Adrenal gland (tissue), 12 donors: ENCODE data around the gene ZRANB1. TPM values are rescaled to one million over a fixed set of nuclear protein-coding genes. Genes with fewer than 3 reads are reported as not detected.

ENCODE experiments used
- DNase-seq, 7 donors: peaks; one replicate each; pipeline ENCODE4 v3.0.0-alpha.2; 2019 to 2020
- H3K27ac ChIP-seq, 5 donors: fragments of 200-600 bp; sonication (generic) in 4 of 5; 1 replicate in 3 of 5; 2 replicates in 2 of 5; pipeline versions ENCODE4 v1.5.1 to v1.8.0; 2016 to 2020; ENCODE audit warnings: mild to moderate bottlenecking in 1 of 5
- H3K27me3 ChIP-seq: fragments of 200-600 bp; 2 replicates; pipeline ENCODE4 v1.8.0; 2021
- H3K36me3 ChIP-seq, 2 donors: fragments of 200-600 bp; replicated peaks in 1 of 2; 1 replicate in 1 of 2; 2 replicates in 1 of 2; pipeline versions ENCODE4 v1.5.1 to v1.8.0; 2018 to 2022
- H3K4me1 ChIP-seq, 2 donors: fragments of 200-600 bp; replicated peaks in 1 of 2; 1 replicate in 1 of 2; 2 replicates in 1 of 2; pipeline versions ENCODE4 v1.5.1 to v1.8.0; 2018 to 2021
- H3K4me3 ChIP-seq, 4 donors: fragments of 200-600 bp; sonication (generic) in 3 of 4; one replicate each; pipeline ENCODE4 v1.5.1; 2016 to 2018
- H3K9me3 ChIP-seq, 3 donors: fragments of 200-600 bp; sonication (generic) in 1 of 3; replicated peaks in 1 of 3; 1 replicate in 2 of 3; 2 replicates in 1 of 3; pipeline versions ENCODE4 v1.5.1 to v1.8.0; 2016 to 2021
- CTCF ChIP-seq, 6 experiments: fragments of 450-650 bp in 4 of 6; fragments of 200-600 bp in 2 of 6; sonication (generic) in 1 of 6; IDR thresholded peaks; 1 replicate in 5 of 6; 2 replicates in 1 of 6; pipeline versions ENCODE4 v1.5.1 to v1.8.0; 2016 to 2021; ENCODE audit warnings: antibody characterized with exemption in 6 of 6, mild to moderate bottlenecking in 2 of 6, moderate library complexity in 1 of 6
- POLR2A ChIP-seq, 2 donors: fragments of 450-650 bp; IDR thresholded peaks; one replicate each; pipeline ENCODE4 v1.6.1; 2017; ENCODE audit warnings: antibody characterized with exemption in 2 of 2, mild to moderate bottlenecking in 2 of 2, moderate library complexity in 1 of 2
- WGBS, 4 donors: extraction: QIAGEN DNeasy Blood & Tissue Kit in 2 of 4; methylation state at CpG; one replicate each; pipeline versions ENCODE4 v1.1.5 to v1.1.7; 2013 to 2017; 5-methylcytosine and 5-hydroxymethylcytosine counted together
- intact Hi-C, 2 donors: fragments of 100-400 bp; cut with DNase I; formaldehyde crosslinking; loops; one replicate each; pipeline versions ENCODE4 v1.14.1 to v1.15.0; 2022 to 2023
- polyA plus RNA-seq, 3 donors: library from polyadenylated mRNA; stranded (reverse); fragments of 200-250 nt in 2 of 3; fragments of 350-450 nt in 1 of 3; fragmentation: Illumina TruSeq in 1 of 3; extraction: RNeasy Lipid Tissue Mini Kit (QIAGEN cat#74804) in 1 of 3; gene quantifications; one replicate each; pipeline ENCODE4 v1.2.3, GENCODE V29; 2013 to 2014
- total RNA-seq, 9 donors: library from RNA; depleted of rRNA in 4 of 9; stranded (reverse); fragments of >200 nt in 4 of 9; fragments of 120-200 nt in 1 of 9; fragmentation: NEBNext Ultra II Directional in 1 of 9; extraction: Animal tissue kit (Norgen Biotek cat#: 25700) in 1 of 9; gene quantifications; one replicate each; pipeline versions ENCODE4 v1.1.0 to v1.2.4, GENCODE V29; 2013 to 2023
- donor health status: healthy with polysubstance abuse.
- donor health status: Bipolar disorder and iron deficiency.
- donor health status: DM: yes; HTN: yes; CAD: no.
- donor health status: DM: no; HTN: no; CAD: no.
- donor health status: DM: no; HTN: no; CAD: no.
- donor health status: DM: yes; HTN: yes; CAD: no.

Gene ZRANB1
- total and polyA plus RNA-seq, 12 donors: 20.2 to 64.7 (median 38.0) TPM

DNA sequence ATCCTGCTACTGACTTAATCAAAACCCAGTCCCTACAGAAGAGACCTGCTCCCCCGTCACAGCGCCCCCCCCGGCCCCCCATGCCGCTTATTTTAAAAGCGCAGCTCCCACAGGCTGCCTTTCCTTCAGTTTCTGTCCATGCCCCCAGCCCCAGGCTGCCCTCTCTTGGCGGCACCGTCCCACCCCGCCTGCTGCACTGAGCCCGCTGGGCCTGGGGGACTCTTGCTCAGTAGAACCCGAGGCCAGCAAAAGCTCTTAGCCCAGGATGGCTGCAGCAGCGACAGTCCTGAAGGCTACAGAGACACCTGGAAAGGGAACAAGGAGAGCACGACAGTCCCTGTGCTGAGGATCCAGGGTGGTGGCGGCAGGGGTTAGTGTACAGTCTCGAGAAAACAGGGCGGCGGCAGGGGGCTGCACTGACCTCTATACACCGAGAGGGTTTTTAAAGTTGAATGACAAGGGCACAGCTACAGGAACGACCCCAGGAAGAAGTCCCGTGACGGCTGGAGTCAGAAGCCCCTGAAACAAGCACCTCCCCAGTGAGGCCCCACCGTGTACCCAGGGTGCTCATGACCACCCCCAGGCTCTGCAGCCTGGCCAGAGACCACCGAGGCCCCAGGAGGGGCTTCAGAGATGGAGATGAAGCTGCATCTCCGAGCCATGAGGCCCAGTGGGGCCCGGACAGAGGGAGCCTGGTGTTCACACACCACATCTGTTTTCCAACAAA is 54.4 kb downstream of the ZRANB1 start:
- Histone ChIP-seq H3K36me3 (peaks cover 0 to 68% of the 10 kb centered on the region in 2 donors), H3K4me3 (no peak overlapping the region), H3K27me3 (no peaks in the 10 kb centered on the region), H3K9me3 (no peaks in the 10 kb centered on the region), H3K27ac (no peak overlapping the region), H3K4me1 (peaks cover 25 to 41% of the 10 kb centered on the region in 2 donors)
- peak in 4 of 7 donors; percentile 10 to 20 (median 14) for DNase-seq
- intact Hi-C loops: loop anchor here in 1 of 2 donors (10.0 kb wide), 1 partner anchor 59 kb away; no protein-coding TSS in a partner anchor
- TF ChIP-seq CTCF (IDR thresholded peaks at IDR 0.05): no peak
- no peak for TF ChIP-seq POLR2A (IDR thresholded peaks at IDR 0.05)
- WGBS, 4 donors: 79 to 84% (median 82%) methylated on average over 22 to 24 of the region's 24 CpGs

GRCh38 chr10:124996854-124997215 is 54.9 kb downstream of the ZRANB1 start:
- intact Hi-C loops: loop anchor here in 1 of 2 donors (10.0 kb wide), 1 partner anchor 58 kb away; no protein-coding TSS in a partner anchor
- 89 to 92% (median 90%) methylated on average over 12 to 17 of the region's 17 CpGs for WGBS, 4 donors
- H3K27ac ChIP-seq: no peak overlapping the region
- H3K36me3 ChIP-seq: peaks cover 0 to 63% of the 10 kb centered on the region in 2 donors
- DNase-seq: peak in 4 of 7 donors; percentile 6 to 20 (median 14)
- no peak overlapping the region for H3K4me3 ChIP-seq
- TF ChIP-seq POLR2A (IDR thresholded peaks at IDR 0.05) (no peak), CTCF (IDR thresholded peaks at IDR 0.05) (no peak)
- no peaks in the 10 kb centered on the region for H3K27me3 ChIP-seq
- no peaks in the 10 kb centered on the region for H3K9me3 ChIP-seq
- H3K4me1 ChIP-seq: peaks cover 30 to 46% of the 10 kb centered on the region in 2 donors

- no peak for TF ChIP-seq CTCF (IDR thresholded peaks at IDR 0.05)
- TF ChIP-seq POLR2A (IDR thresholded peaks at IDR 0.05): no peak
Observed at GRCh38 chr10:124997306-124997705, 55.4 kb downstream of the ZRANB1 start.

DNA sequence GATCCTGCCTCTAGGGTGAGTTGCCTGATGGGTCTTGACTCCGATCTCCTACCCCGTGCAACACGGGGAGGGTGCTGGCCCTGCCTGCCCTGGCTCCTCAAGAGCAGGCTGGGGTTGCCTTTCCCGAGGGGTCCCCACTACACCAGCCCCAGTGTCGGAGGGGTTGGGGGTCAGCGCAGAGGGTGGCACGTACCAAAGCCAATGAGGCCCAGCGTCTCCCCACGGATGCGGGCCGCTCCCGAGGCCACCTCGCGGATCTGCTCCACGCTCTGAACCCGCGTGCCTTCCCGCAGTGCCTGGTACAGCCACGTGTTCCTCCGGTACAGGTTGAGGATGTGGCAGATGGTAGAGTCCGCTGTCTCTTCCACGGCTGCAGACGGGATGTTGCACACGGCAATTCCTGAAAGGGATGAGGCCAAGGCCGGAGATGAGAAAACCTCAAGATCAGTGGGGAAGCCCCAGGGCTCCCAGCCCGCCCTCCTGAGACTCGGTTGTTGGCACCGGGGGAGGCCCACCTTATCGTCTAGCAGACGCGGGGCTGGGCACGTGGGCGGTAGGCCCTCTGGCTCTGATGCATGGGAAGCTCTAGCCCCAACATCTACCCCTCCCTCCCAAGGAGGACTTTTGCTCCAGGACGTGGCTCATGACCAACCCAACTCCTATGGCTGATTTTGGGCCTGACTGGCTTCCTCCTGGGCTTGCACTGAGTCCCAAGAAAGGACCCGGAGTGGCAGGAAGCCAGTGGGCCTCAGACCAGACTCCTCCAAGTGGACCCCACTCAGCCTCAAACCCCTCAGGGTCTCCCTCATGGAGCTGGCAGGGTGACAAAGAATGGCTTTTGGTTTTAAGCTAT is 56.1 kb downstream of the ZRANB1 start:
- Histone ChIP-seq H3K27me3 (no peaks in the 10 kb centered on the region), H3K4me3 (no peak overlapping the region), H3K36me3 (peaks cover 0 to 65% of the 10 kb centered on the region in 2 donors), H3K9me3 (no peaks in the 10 kb centered on the region), H3K27ac (peak overlapping the region in 3 of 5 donors; percentile 73 to 92 (median 91)), H3K4me1 (peaks cover 41 to 49% of the 10 kb centered on the region in 2 donors)
- 77 to 87% (median 80%) methylated on average over 24 to 35 of the region's 35 CpGs for WGBS, 4 donors
- intact Hi-C loops: loop anchor here in 1 of 2 donors (10.0 kb wide), 1 partner anchor 57 kb away; no protein-coding TSS in a partner anchor
- DNase-seq: peak in 6 of 7 donors; percentile 16 to 55 (median 36)
- no peak for TF ChIP-seq POLR2A (IDR thresholded peaks at IDR 0.05)
- TF ChIP-seq CTCF (IDR thresholded peaks at IDR 0.05): no peak

More at GRCh38 chr10:124997306-124997705, 55.4 kb downstream of the ZRANB1 start:
- intact Hi-C loops: loop anchor here in 1 of 2 donors (10.0 kb wide), 1 partner anchor 57 kb away; no protein-coding TSS in a partner anchor
- Histone ChIP-seq H3K36me3 (peaks cover 0 to 65% of the 10 kb centered on the region in 2 donors), H3K27ac (peak overlapping the region in 2 of 5 donors; percentile 73 to 92), H3K9me3 (no peaks in the 10 kb centered on the region), H3K4me1 (peaks cover 34 to 47% of the 10 kb centered on the region in 2 donors), H3K27me3 (no peaks in the 10 kb centered on the region), H3K4me3 (no peak overlapping the region)
- DNase-seq: peak in 5 of 7 donors; percentile 10 to 27 (median 17)
- WGBS, 4 donors: 83 to 99% (median 95%) methylated on average over 10 to 11 of the region's 11 CpGs
